Muscle of leg (tissue), 11 donors: ENCODE data around the gene ZBED4. TPM values are rescaled to one million over a fixed set of nuclear protein-coding genes. Genes with fewer than 3 reads are reported as not detected.

Experiments used
- DNase-seq: peaks from one replicate; pipeline ENCODE4 v3.0.0; 2013
- H3K27ac ChIP-seq: one replicate; pipeline ENCODE4 v1.5.1; 2013; ENCODE audit warnings: mild to moderate bottlenecking, low read length, control low read depth
- H3K27me3 ChIP-seq: one replicate; pipeline ENCODE4 v1.6.1; 2013; ENCODE audit warnings: low read length; ENCODE audit not compliant: control insufficient read depth, insufficient read depth
- H3K36me3 ChIP-seq: one replicate; pipeline ENCODE4 v1.6.1; 2013; ENCODE audit warnings: low read length; ENCODE audit not compliant: control insufficient read depth, insufficient read depth
- H3K4me1 ChIP-seq: one replicate; pipeline ENCODE4 v1.6.1; 2013; ENCODE audit warnings: low read length; ENCODE audit not compliant: control insufficient read depth, insufficient read depth
- H3K4me3 ChIP-seq: one replicate; pipeline ENCODE4 v1.5.1; 2013; ENCODE audit warnings: low read length, control low read depth
- H3K9me3 ChIP-seq: replicated peaks from 2 replicates; pipeline ENCODE4 v1.6.1; 2013; ENCODE audit warnings: low read depth, low read length; ENCODE audit not compliant: control insufficient read depth
- WGBS: methylation state at CpG from one replicate; pipeline ENCODE4 v1.1.5; 2013; ENCODE audit warnings: missing lambda C conversion rate; ENCODE audit not compliant: insufficient coverage; 5-methylcytosine and 5-hydroxymethylcytosine counted together
- polyA plus RNA-seq, 8 donors: library from polyadenylated mRNA; unstranded; fragments of 120-200 nt; gene quantifications; one replicate each; pipeline versions ENCODE4 v1.2.1 to v1.2.3, GENCODE V29; 2013; ENCODE audit warnings: inconsistent platforms in 1 of 8, low replicate concordance in 1 of 8; ENCODE audit not compliant: insufficient read length in 8 of 8, insufficient read depth in 1 of 8
- total RNA-seq: library from RNA; stranded (reverse); fragments of 120-200 nt; gene quantifications from one replicate; pipeline ENCODE4 v1.2.4, GENCODE V29; 2013

ZBED4 gene
- total and polyA plus RNA-seq, 9 donors, result 7.3 to 15.9 (median 12.9) TPM

DNA sequence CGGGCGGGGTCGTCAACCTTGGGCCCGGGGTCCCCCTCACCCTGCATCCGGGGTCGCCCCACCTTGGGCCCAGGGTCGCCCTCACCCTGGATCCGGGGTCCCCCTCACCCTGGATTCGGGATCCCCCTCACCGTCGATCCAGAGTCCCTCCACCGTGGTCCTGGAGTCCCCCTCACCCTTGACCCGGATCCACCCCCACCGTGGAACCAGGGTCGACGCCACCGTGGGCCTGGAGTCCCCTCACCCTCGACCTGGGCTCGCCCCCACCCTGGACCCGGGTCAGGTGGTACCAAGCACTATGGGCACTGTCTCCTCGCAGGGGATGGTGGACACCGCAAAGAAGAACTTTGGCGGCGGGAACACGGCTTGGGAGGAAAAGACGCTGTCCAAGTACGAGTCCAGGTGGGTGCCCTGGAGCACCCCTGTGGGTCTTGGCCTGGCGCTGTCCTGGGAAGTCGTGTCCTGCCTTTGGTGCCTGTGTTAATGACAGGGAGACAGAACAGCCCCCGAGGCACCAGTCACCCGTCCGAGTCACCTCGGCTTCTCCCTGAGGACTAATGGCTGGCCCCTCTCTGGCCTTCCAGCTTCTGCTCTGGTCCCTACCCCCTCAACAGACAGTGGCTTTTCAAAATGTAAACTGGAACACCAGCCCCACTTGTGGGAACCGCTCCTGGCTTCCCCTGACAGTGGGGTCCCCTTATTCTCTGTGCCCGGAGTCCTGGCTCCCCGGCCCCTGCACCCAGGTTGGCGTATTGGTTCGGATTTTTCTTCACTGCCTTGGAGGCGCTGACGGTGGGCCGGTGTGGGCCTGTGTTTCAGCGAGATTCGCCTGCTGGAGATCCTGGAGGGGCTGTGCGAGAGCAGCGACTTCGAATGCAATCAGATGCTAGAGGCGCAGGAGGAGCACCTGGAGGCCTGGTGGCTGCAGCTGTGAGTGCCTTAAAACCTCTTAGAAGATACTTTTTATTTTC, 65.6 kb downstream of the ZBED4 start:
- H3K27ac ChIP-seq, result no peak overlapping the region
- WGBS, result 34% methylated on average over 43 of the region's 47 CpGs
- H3K4me1 ChIP-seq, result peaks cover 13% of the 10 kb centered on the region
- no peaks in the 10 kb centered on the region for H3K9me3 ChIP-seq
- DNase-seq, result no peak
- peaks cover 23% of the 10 kb centered on the region for H3K36me3 ChIP-seq
- H3K4me3 ChIP-seq, result peak overlapping the region; percentile 59
- H3K27me3 ChIP-seq, result no peaks in the 10 kb centered on the region

DNA sequence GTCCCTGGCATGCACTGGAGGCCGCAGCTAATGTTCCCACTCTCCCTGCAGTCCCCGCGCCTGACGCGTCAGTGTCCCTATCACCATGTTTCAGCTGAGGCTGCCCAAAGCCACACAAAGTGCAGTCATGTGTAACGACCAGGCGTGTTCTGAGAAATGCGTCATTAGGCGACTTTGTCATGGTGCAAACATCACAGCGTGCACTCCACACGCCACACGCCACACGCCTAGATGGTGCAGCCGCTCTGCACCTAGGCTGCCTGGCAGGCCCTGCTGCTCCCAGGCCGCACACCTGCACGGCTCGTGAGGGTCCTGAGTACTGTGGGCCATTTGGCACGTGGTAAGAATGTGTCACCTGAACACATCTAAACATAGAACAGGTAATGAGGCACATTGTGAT, 67.2 kb downstream of the ZBED4 start:
- WGBS, result 97% methylated on average over 14 of the region's 18 CpGs

DNA sequence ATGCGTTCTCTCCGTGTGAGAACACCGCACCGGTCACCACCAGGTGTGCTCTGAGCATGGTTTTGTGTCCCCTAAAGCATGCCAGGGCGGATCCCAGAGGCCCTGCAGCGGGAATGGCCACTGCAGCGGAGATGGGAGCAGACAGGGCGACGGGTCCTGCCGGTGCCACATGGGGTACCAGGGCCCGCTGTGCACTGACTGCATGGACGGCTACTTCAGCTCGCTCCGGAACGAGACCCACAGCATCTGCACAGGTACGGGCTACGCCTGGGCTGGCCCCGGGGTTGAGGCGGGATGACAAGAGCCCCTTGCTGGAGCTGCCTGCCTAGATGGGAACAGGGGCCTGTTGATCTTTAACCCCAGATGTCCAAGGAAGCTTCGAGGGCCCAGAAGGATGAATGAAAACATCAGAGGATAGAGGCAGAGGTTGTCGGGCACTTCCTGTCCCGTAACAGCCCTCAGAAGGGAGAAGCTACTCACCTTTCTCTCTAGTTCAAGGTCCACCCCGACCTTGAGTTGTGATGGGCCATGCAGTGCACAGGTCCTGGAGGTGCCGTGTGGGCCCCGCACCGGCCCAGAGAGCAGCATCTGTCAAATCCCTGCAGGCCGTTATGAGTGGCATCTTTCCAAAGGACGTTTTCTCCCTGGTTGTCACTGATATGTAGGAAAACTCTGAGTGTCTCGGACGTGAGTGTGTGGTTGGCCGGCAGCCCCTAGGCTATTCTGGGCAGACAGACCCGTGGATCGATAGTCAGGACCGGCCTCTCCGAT, 68.0 kb downstream of the ZBED4 start:
- no peak for DNase-seq
- Histone ChIP-seq H3K4me1 (peaks cover 13% of the 10 kb centered on the region), H3K27me3 (no peaks in the 10 kb centered on the region), H3K36me3 (peaks cover 22% of the 10 kb centered on the region), H3K4me3 (no peak overlapping the region), H3K27ac (no peak overlapping the region), H3K9me3 (no peaks in the 10 kb centered on the region)
- WGBS, result 88% methylated on average over 35 of the region's 35 CpGs

More for the DNA sequence above, 67.2 kb downstream of the ZBED4 start:
- peaks cover 13% of the 10 kb centered on the region for H3K4me1 ChIP-seq
- no peaks in the 10 kb centered on the region for H3K27me3 ChIP-seq
- H3K4me3 ChIP-seq, result no peak overlapping the region
- no peak for DNase-seq
- no peak overlapping the region for H3K27ac ChIP-seq
- H3K36me3 ChIP-seq, result peaks cover 19% of the 10 kb centered on the region
- no peaks in the 10 kb centered on the region for H3K9me3 ChIP-seq

- 80% methylated on average over 4 of the region's 22 CpGs for WGBS
- H3K27ac ChIP-seq, result no peak overlapping the region
- H3K4me3 ChIP-seq, result no peak overlapping the region
- H3K9me3 ChIP-seq, result no peaks in the 10 kb centered on the region
- H3K36me3 ChIP-seq, result peaks cover 22% of the 10 kb centered on the region
- peaks cover 10% of the 10 kb centered on the region for H3K4me1 ChIP-seq
- H3K27me3 ChIP-seq, result no peaks in the 10 kb centered on the region
- DNase-seq, result no peak
These were observed 68.8 kb downstream of the ZBED4 start for GRCh38 chr22:49922484-49922883.

DNA sequence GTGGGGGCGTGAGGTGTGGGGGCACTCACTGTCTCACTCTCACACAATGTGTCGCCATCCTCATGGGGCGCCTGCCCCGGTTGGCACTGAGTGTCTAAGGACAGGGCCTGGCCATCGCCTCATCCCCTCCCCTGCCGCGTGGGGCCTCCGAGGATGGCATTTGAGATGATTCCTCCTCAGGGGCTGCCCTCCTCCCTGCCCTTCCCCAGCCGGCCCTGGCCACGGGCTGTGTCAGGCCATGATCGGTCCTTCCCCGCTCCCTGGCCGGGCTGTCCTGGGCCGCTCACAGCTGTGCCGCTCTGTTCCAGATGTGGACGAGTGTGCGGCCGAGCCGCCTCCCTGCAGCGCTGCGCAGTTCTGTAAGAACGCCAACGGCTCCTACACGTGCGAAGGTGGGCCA, 69.3 kb downstream of the ZBED4 start:
- peaks cover 22% of the 10 kb centered on the region for H3K36me3 ChIP-seq
- H3K4me1 ChIP-seq, result peaks cover 6% of the 10 kb centered on the region
- H3K27me3 ChIP-seq, result no peaks in the 10 kb centered on the region
- no peaks in the 10 kb centered on the region for H3K9me3 ChIP-seq
- 93% methylated on average over 21 of the region's 25 CpGs for WGBS
- H3K27ac ChIP-seq, result no peak overlapping the region
- no peak for DNase-seq
- H3K4me3 ChIP-seq, result no peak overlapping the region

DNA sequence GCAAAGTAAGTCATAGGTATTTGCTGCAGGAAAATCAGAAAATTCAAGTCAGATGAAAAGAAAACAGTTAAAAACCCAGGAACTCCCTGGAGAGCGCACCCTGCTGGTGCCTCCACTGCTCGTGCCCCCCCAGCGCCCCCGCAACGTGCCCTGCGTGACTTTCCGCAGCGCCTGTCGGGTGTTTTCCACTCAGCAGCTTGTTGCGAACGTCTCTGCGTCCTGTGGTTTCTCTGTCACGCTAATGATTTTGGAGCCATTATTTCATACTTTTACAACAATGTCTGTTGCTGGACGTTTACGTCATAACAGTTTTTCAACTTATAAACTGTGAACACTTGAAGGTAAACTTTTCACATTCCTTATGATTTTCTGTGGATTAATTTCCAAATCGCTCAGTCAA, 69.8 kb downstream of the ZBED4 start:
- no peaks in the 10 kb centered on the region for H3K9me3 ChIP-seq

DNA sequence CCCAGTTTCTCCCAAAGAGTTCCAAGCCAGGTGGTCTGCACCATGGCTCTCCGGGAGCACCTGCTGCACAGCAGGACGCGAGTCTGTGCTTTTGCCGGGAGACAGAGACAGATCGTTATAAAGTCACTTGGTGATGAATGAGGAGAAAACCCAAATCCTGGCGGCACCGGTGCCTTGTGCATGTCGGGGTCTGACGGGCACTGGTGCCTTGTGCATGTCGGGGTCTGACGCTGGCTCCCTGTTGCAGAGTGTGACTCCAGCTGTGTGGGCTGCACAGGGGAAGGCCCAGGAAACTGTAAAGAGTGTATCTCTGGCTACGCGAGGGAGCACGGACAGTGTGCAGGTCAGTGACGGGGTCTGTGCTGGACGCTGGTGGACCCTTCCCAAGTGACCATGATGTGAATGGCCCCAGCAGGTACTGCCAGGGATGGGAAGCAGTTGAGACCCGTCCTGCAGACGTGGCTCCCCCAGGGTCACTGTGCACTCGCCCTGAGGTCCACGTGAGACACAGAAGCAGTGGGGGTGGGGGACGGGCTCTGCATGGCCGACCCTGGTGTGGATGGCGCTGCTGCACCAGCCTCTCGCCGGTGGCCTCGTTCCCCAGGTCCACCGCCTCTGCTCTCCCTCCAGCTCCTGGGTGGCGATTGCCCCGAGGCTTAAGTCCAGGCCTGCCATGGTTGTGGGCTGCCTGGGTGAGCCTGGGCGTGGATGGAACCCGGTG, 70.6 kb downstream of the ZBED4 start:
- DNase-seq, result no peak
- Histone ChIP-seq H3K27me3 (no peaks in the 10 kb centered on the region), H3K4me3 (no peak overlapping the region), H3K27ac (no peak overlapping the region), H3K36me3 (peaks cover 22% of the 10 kb centered on the region), H3K4me1 (peaks cover under 1% of the 10 kb centered on the region), H3K9me3 (no peaks in the 10 kb centered on the region)
- 90% methylated on average over 24 of the region's 31 CpGs for WGBS

More for the DNA sequence above, 69.8 kb downstream of the ZBED4 start:
- 69% methylated on average over 14 of the region's 16 CpGs for WGBS
- Histone ChIP-seq H3K4me1 (peaks cover 6% of the 10 kb centered on the region), H3K27me3 (no peaks in the 10 kb centered on the region), H3K4me3 (no peak overlapping the region), H3K27ac (no peak overlapping the region), H3K36me3 (peaks cover 22% of the 10 kb centered on the region)
- DNase-seq, result no peak

DNA sequence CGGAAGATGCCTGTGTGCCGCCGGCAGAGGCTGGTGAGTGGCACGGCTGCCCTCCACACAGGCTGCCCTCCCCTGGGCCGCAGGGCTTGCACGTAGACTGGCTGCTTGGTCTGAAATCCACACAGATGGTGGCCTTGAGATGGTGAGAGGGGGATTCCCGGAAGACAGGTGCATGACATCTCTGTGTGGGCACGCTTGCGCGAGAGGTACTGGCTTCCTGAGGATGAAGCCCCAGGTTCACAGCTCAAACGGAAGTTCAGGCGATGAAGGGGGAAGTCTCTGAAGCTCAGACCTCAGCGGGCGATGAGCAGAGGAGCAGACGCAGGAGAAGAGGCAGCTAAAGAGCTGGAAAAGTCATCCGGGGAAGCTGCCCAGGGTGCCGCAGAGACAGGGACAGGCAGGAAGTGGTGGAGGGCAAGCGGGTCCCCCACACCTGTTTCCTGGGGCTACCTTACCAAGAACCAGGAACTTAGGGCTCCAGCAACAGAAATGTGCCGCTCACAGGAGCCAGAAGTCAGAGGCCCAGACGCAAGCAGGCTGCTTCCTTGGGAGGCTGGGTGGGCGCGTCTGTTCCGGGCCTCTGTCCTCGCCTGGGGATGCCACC, 72.0 kb downstream of the ZBED4 start:
- Histone ChIP-seq H3K9me3 (no peaks in the 10 kb centered on the region), H3K36me3 (peaks cover 16% of the 10 kb centered on the region), H3K4me3 (no peak overlapping the region), H3K4me1 (peaks cover 11% of the 10 kb centered on the region), H3K27me3 (peaks cover 6% of the 10 kb centered on the region), H3K27ac (no peak overlapping the region)
- WGBS, result 83% methylated on average over 23 of the region's 24 CpGs
- DNase-seq, result no peak

DNA sequence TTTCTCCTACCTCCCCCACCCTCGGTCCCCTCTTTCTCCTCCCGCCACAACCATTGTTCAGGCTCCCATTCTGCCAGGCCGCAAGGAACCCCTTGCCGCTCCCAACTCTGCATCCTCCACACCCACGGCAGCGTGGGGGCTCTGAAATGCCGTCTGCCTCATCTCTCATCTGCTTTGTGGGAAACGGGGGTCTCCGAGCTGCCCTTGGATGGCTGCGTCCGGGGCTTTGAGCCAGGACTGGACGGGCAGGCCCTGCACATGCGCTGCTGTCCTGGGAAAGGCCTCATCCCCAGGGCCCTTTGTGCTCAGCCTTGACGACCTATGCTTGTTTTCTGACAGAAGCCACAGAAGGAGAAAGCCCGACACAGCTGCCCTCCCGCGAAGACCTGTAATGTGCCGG, 73.3 kb downstream of the ZBED4 start:
- H3K4me1 ChIP-seq, result peaks cover 22% of the 10 kb centered on the region
- no peak overlapping the region for H3K27ac ChIP-seq
- peaks cover 6% of the 10 kb centered on the region for H3K27me3 ChIP-seq
- H3K36me3 ChIP-seq, result peaks cover 5% of the 10 kb centered on the region
- H3K9me3 ChIP-seq, result no peaks in the 10 kb centered on the region
- no peak overlapping the region for H3K4me3 ChIP-seq
- 64% methylated on average over 18 of the region's 18 CpGs for WGBS
- no peak for DNase-seq
